GM19324 (cell line): ENCODE results near the gene FRMD4A.

Source experiments
- ATAC-seq: cut with Tn5 transposase; IDR thresholded peaks from one replicate; pipeline ENCODE4 v1.9.1; 2021; ENCODE audit warnings: mild to moderate bottlenecking, moderate library complexity; ENCODE audit not compliant: unreplicated experiment, low FRiP score

FRMD4A gene

DNA sequence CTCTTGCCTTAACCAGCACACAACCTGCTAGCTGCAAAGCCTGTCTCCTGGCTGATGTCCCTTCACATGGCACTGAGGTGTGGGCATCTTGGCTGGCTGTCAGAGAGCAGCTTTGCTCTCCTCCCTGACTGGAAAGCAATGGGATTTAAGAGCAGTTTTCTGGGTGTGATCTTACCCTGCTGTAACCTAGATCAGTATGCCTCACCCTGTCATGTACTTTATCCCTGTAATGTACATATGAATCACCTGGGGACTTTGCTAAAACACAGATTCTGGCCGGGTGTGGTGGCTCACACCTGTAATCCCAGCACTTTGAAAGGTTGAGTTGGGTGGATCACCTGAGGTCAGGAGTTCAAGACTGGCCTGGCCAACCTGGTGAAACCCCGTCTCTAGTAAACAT is 209.9 kb downstream of the FRMD4A start:
- ATAC-seq: no peak

DNA sequence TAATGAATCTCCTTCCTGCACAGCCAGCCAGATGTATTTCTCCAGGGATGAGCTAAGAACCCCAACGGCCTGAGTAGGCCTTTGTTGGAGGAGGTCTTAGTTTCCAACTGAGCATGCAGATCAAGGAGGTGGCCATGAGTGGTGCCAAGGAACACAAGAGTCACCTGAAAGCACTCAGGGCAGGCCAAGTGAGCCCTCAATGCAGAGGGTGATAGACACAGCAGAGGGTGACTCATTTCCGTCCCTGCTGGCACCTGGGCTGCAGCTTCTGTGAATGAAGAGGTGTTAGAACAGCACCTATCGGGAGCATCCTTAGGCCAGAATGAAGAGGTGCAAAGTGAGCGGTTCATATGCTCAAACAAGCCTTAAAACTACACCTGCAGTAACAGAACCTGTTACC is 211.8 kb downstream of the FRMD4A start:
- ATAC-seq: no peak

DNA sequence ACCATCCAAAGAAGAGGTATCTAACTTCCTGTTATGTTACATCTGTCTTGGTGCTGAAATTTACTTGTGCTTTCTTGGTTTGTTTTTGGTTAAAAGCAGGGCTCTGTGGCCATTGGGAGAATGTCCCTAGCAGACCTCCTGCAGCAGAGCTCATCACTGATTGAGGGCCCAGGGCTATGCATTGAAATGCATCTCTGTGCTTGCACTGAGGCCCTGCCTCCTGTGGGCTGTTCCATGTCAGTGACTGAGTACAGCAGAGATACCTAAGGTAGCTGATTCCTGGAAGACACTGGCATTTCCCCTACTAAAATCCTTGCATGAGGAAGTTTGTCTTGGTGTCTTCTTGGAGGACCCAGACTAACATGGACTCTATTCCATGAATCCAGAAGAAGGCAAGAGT is 213.9 kb downstream of the FRMD4A start:
- no peak for ATAC-seq

DNA sequence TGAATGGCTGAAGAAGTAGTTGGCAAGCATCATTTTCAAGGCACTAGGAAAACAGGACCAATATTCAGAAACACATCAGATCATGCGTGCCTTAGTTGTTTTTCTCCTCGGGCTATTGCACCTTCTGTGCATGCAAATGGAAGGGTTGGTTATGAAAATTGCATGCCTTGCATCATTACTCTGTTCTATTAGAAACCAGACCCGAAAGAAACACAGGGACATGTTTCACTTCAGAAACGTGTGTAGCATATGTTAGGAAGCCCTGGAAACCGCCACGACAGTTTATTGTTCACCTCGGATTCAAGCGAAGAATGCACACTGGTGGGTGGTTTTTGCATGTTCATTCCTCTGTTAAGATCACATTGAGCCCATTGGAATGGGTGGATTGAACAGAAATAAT is 214.7 kb downstream of the FRMD4A start:
- no peak for ATAC-seq

DNA sequence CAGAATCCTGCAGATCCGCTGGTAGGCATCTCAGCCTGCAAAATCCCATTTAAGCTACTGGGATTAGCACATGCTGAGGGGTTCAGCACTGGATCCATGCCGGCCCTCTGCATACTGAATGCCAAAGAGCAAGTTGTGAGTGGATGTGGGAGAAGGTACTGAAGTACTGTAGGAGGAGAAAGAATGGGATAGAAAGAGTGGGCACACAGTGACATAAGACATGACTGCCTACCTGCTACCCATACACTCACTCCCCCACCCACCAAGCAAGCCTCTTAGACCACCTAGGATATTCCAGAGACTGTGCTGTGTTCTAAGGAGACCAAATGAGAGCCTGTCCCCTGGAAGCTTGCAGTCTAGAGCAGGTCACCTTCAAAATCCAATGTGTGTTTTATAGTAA is 215.9 kb downstream of the FRMD4A start:
- ATAC-seq: no peak

DNA sequence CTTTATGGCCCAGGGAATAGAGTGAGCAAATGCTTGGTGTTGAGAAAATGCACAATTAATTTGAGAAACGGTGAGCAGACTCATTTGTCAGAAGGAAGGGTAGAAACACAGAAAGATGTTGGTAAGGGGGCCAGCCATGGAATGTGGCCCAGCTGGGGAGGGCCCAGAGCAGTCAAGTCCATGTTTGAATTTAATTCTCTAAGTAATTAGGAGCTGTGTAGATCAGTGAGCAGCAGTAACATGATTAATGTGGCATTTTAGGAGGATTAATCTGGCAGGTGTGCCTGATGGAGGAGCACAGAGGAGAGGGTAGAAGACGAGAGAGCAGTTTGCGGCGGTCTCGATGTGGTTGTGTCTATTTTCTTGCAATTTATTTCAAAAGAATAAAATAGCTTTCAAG is 218.7 kb downstream of the FRMD4A start:
- ATAC-seq: no peak

DNA sequence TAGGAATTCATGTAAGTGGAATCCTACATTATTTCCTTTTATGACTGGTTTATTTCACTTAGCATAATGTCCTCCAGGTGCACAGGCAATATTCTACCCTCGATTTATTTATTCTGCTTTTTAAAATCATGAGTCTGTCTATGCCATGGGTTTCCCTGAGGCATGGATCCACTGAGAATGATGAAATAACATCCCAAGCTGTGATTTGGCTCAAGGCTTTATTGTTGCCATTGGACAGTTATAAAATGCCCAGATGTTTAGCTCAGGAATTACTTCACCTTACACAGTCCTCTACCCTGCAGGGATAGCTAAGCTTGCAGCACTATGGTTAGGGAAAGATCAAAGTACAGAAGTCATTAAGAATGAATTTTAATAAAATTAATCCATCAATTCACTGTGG is 219.5 kb downstream of the FRMD4A start:
- ATAC-seq: no peak

DNA sequence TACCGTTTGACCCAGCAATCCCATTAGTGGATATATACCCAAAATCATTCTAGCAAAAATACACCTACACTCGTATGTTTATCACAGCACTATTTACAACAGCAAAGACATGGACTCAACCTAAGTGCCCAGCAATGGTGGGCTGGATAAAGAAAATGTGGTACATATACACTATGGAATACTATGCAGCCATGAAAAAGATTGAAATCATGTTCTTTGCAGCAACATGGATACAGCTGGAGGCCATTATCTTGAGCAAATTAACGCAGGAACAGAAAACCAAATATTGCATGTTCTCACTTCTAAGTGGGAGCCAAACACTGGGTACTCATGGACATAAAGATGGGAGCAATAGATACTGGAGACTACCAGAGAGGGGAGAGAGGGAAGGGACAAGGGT is 223.9 kb downstream of the FRMD4A start:
- ATAC-seq: no peak

DNA sequence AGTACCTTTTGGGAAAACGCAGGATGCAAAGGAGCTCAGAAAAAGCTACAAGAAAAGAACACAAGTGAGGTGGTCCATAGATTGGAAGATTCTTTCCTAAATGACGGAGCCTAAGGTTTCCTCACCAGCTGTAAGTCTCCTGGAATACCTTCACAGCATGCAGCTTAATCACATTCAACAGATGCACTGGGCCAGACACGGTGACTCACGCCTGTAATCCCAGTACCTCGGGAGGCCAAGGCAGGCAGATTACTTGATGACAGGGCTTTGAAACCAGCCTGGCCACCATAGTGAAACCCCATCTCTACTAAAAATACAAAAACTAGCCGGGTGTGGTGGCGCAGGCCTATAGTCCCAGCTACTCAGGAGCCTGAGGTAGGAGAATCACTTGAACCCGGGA is 228.7 kb downstream of the FRMD4A start:
- no peak for ATAC-seq

DNA sequence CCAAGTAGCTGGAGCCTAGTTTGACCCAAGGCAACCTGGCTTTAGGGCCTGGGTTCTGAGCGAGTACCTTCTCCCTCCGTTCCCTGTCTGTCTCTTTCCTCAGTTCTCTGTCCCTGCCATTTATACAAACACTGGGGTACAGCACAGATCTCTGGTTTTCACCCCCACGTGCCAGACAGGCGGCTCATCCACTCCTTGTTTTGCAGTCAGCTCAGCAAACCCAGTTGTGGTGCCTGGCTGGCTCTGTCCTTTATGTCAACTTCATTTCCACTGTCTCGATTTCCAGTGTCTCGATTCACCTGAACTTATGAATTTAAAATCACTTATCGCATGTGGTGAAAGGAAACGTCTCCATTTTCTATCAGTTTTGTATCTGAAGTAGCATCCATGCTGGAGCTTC is 230.8 kb downstream of the FRMD4A start:
- ATAC-seq: no peak

DNA sequence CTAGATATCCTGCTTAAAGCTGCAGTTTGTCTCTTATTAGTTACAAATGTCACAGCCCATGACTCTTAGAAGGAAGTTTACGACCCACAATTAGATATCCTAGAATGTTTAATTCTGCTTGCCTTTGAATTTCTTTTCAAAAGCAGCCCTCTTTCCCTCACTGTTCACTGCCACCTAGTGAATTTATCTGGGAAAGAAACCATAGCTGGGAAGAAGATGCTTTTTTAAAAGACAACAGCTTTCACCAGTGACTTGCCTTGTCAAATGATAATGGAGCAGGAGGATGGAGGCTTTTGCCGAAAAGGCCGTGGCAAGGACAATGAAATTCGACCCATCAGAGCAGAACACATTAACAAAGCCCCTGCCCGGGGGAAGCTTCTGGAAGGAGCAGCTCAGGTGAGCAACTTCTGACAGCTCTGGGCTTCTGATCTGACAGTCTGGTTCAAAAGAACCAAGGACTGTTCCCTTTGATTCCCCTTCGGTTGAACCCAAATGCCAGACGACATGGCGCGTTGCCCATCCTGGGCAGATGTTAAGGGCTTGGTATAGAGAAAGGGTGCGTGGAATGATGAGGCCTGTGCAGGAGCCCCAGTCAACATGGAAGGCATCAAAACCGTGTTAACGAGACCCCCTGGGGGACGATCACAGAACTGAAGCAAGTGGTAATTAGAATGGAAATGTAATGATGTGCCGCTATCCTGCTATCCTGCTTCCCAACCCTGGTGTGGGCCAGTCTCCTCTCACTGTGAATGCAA is 236.8 kb downstream of the FRMD4A start:
- ATAC-seq: no peak

DNA sequence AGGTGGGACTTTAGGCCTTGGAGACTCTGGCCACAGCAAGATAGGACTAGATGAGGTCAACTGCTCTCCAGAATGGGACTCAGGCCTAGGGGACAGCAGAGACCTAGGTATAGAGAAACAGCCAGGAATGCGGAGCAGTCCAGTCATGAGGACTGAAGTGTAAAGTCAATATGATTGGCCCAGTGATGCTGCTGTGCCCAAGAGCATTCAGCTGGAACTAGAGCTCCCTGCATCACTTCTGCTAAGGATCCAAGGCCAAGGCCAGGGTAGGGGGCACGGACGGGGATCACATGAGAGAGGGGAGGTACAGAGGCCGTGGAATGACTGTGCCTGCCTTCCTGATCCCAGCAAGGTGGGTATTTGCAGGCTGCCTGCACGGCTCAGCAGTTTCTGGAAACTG is 237.9 kb downstream of the FRMD4A start:
- ATAC-seq: no peak

DNA sequence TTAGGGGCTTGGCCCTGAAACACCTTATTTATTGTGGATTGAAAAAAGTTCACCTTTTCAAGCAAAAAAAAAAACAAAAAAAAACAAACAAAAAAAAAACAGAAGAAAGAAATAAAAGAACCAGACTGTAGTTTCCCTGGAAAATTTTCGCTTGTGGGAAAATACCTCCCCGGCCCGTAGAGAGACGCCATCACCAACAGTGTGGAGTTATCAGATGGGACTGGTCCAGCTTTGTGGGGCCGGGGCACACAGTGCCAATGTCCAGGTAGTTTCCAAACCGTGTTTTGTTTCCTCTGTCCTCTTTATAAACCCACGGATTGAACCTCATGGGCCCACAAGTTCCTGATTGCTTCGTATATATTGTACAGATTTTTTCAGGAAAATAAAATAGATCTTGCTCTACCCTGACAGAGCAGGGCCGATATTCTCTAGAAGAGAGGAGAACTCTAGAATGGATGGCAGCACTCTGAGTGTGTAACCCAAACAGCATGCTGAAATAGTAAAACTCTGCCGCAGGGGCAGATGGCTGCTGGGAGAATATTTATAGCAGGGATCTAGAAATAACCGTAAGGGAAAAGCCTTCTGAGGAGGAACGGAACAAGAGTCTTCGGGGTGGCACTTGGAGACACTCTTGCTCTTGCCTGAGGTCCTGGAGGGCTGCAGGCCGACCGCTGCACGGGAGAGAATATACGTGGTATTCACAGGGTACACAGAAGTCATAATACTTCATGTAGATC is 241.0 kb downstream of the FRMD4A start:
- no peak for ATAC-seq

DNA sequence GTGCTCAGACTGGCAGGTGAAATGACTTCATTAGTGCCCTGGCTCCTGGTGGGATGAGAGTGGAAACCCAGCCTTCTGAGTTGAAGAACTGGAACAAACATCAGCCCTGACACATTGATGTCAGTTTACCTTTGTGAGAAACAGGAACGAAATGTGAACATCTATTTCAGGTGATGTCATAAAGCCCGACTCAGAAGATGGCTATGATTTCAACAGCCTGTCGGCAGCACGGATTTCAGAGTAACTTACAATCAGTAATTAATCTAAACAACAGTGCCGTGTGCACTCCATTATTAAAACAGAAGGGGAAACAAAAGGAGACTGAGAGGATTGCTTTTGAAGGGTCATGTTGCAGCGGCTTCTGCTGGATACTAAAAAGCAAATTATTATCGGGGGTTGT is 243.2 kb downstream of the FRMD4A start:
- ATAC-seq: no peak

DNA sequence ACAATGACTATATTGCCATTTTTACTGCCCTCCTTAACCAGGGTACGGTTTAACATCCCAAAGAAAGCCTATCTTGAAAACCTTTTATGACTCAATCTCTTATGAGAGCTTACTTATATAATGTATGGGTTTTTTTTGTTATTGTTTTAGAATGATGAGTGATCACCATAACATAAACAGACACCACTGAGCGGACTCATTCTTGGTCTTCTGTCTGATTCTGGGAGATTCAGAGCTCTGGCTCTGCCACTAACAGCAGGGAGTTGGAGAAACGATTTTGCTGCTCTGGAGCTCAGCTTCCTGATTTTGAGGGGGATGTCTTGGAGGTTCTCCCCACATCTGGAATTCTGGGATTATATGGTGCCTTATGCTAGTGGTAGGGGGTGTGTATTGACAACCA is 244.1 kb downstream of the FRMD4A start:
- no peak for ATAC-seq

DNA sequence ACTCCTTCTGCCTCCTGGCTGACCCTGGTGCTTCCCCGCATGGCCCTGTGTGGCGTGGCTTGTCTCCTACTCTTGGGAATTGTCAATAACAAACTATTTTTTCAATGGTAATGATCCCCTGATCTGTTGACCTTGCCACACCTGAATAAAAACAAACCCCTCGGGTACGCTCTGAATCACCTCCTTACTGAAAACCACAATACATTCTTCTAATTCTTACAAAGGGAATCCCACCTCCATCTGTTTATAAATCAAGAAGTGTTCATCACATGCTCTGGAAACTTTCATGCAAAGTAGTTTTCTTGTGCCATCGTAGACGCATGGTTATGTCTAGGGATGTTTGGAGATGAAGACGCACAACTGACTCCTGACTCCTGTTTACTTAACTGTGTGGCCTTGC is 245.8 kb downstream of the FRMD4A start:
- ATAC-seq: no peak

DNA sequence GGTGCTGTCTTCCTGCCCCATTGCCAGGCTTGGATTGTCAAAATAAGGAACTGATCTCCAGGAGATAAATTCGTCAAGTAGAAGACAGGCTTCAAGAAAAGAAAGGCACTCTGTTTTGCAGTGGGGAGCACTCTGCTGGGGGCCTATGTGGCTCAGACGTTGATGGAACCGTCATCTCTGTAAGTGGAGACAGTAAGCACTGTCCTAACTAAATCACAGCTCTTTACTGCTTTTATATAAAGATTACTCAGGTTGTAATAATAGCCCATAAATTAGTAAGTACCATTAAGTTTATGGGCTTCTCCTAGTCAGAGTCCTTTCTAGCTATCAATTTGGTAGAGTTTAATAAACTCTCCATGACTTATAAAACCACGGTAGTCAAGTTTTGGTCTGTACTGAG is 249.9 kb downstream of the FRMD4A start:
- no peak for ATAC-seq

DNA sequence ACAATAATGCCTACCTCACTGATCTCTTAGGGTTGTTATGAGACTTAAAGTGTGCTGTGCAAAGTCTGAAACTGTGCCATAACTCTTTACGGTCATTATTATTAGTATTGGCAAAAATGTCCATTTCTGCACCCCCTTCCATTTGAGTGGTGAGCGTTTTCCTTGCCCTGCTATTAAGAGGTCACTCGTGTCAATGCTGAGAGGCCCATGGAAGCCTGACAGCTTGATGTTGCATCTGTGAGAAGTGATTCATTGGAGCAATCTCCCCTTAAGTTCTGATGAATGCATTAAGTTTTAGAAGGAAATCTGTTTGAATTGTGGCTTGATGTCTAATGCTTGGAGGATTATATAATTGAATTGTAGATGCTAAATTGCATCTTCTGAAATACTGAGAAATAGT is 253.3 kb downstream of the FRMD4A start:
- ATAC-seq: no peak

DNA sequence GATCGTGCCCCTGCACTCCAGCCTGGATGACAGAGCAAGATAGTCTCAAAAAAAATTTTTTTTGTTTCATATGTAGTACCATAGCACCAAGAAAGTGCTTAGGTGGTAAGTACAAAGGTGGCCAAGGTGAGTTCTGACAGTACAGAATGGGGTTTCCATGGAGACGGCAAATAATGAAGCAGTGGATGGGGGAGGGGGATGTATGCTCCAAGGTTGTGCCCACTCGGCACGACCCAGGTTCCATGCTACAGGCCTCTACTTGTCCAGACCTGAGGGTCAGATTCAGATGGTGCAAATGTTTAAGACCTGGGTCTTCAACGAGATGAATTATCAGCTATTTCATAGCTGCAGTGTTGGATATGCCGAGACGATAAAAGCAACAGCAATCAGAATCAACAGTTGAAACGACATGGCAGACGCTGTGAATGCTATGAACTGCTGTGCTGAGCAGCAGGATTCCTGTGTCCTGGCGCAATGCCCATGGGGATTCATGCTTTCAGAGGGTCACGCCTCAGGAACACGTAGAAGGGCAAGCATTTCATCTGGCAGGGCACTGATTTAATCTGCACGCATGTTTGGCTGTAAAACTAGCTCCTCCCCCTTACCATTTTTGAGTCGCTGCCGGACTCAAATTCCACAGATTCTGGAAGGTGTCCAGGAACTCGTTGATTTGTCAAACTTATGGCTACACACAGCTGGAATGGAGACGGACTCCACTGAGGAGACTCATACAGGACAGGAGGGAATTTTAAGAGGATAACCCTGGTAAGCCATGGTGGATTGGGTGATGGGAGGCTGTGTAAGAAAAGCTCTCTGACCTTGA is 256.5 kb downstream of the FRMD4A start:
- ATAC-seq: no peak

DNA sequence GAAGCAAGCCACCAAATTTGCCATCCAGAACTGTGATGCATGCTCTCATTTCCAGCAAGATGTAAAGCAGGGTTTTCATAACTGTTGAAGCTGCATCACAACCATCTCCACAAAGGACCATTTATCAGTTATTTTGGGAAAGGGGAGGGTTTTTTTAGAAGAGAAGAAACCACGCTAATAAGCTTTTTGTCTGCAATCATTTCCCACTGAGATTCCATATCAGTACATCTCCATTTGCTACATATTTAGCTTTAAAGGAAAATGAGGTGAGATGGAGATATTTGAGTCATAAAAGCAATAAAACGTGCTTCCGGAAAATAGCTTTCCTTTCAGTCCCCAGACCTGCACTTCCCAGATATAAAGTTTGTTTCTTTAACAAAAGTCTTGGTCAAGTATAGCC is 258.2 kb downstream of the FRMD4A start:
- ATAC-seq: no peak

DNA sequence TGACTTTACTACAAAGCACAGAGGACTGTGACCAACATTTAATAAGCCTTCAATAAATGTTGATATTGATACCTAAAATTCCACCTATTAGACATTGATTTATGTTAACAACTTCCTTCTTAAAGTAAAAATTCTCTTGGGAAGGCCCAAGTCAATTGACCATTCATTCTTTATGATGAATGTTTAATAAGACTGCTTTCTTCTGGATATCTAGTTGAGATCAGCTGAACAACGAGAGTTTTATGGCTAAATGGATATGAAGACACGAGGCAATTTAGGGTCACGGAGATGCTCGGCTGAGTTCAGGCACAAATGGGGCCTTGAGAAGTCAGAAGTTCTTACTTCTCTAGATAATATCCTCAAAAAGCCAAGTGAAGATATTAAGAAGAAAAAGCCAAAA is 258.8 kb downstream of the FRMD4A start:
- ATAC-seq: no peak
